GM04504 (cell line): ENCODE measurements around the gene NFAM1.

ENCODE experiments used
- DNase-seq: peaks from one replicate; pipeline ENCODE4 v3.0.0-alpha.2; 2012; ENCODE audit warnings: low read depth

Gene NFAM1

GRCh38 chr22:42439821-42440674 lies 7.8 kb upstream of the NFAM1 start:
- DNase-seq = no peak

- no peak for DNase-seq
Observed at GRCh38 chr22:42439021-42439567, 6.9 kb upstream of the NFAM1 start.

- no peak for DNase-seq
Observed at GRCh38 chr22:42438293-42438650, 6.1 kb upstream of the NFAM1 start.

- DNase-seq = peak; percentile 10
Observed at GRCh38 chr22:42437488-42438292, 5.5 kb upstream of the NFAM1 start.

- DNase-seq = no peak
Observed at GRCh38 chr22:42436404-42436803, 4.2 kb upstream of the NFAM1 start.

- DNase-seq = no peak
Observed at GRCh38 chr22:42434748-42435425, 2.7 kb upstream of the NFAM1 start.

- DNase-seq = no peak
Observed at GRCh38 chr22:42433754-42434682, 1.8 kb upstream of the NFAM1 start.

GRCh38 chr22:42432818-42433217 lies 615 bp upstream of the NFAM1 start:
- DNase-seq = no peak

- no peak for DNase-seq
Observed at GRCh38 chr22:42431401-42432019, 693 bp downstream of the NFAM1 start.

- no peak for DNase-seq
Observed at GRCh38 chr22:42430528-42431125, 1.6 kb downstream of the NFAM1 start.

GRCh38 chr22:42428760-42429159 lies 3.4 kb downstream of the NFAM1 start:
- DNase-seq = no peak

- DNase-seq = no peak
Observed at GRCh38 chr22:42428025-42428424, 4.2 kb downstream of the NFAM1 start.

- DNase-seq = no peak
Observed at GRCh38 chr22:42427167-42427566, 5.0 kb downstream of the NFAM1 start.

GRCh38 chr22:42425989-42426355 lies 6.2 kb downstream of the NFAM1 start:
- DNase-seq = no peak

- DNase-seq = no peak
Observed at GRCh38 chr22:42425337-42425988, 6.7 kb downstream of the NFAM1 start.

GRCh38 chr22:42419243-42419881 lies 12.8 kb downstream of the NFAM1 start:
- no peak for DNase-seq

GRCh38 chr22:42418811-42419242 lies 13.4 kb downstream of the NFAM1 start:
- no peak for DNase-seq

GRCh38 chr22:42417645-42418305 lies 14.4 kb downstream of the NFAM1 start:
- no peak for DNase-seq
